Stomach (tissue), 9 donors: Measurements from ENCODE around the gene TMTC3. TPM values are rescaled to one million over a fixed set of nuclear protein-coding genes. Genes with fewer than 3 reads are reported as not detected.
A peak's percentile ranks its signal among the peaks of the same experiment; 100 is the strongest.

Source experiments
- DNase-seq, 2 donors: peaks; one replicate each; pipeline versions ENCODE4 v3.0.0 to v3.0.0-alpha.2; 2013 to 2019
- H3K27ac ChIP-seq, 5 donors: fragments of 200-600 bp in 4 of 5; sonication (generic) in 4 of 5; one replicate each; pipeline ENCODE4 v1.5.1; 2013 to 2019; ENCODE audit warnings: mild to moderate bottlenecking in 1 of 5, moderate library complexity in 1 of 5
- H3K27me3 ChIP-seq, 3 donors: fragments of 200-600 bp; sonication (generic); one replicate each; pipeline ENCODE4 v1.5.1; 2017 to 2019; ENCODE audit warnings: mixed run types in 1 of 3
- H3K36me3 ChIP-seq, 4 donors: fragments of 200-600 bp; sonication (generic); 1 replicate in 3 of 4; 2 replicates in 1 of 4; pipeline ENCODE4 v1.5.1; 2016 to 2019
- H3K4me1 ChIP-seq, 4 donors: fragments of 200-600 bp; sonication (generic); one replicate each; pipeline ENCODE4 v1.5.1; 2016 to 2019
- H3K4me3 ChIP-seq, 4 donors: fragments of 200-600 bp; sonication (generic) in 3 of 4; one replicate each; pipeline ENCODE4 v1.5.1; 2016 to 2019; ENCODE audit warnings: mild to moderate bottlenecking in 1 of 4
- H3K9me3 ChIP-seq, 4 donors: fragments of 200-600 bp; sonication (generic); one replicate each; pipeline ENCODE4 v1.5.1; 2016 to 2019
- EP300 ChIP-seq: sonication (generic); formaldehyde crosslinking; IDR thresholded peaks from one replicate; pipeline ENCODE4 v1.6.1; 2017; ENCODE audit warnings: antibody characterized with exemption
- POLR2A ChIP-seq, 4 donors: fragments of 450-650 bp; IDR thresholded peaks; one replicate each; pipeline ENCODE4 v1.6.1; 2016; ENCODE audit warnings: antibody characterized with exemption in 4 of 4, control low read depth in 2 of 4, mild to moderate bottlenecking in 1 of 4, moderate library complexity in 1 of 4
- POLR2AphosphoS5 ChIP-seq, 3 donors: sonication (generic); formaldehyde crosslinking; IDR thresholded peaks; one replicate each; pipeline ENCODE4 v1.6.1; 2016; ENCODE audit warnings: antibody characterized with exemption in 3 of 3
- WGBS, 5 donors: extraction: QIAGEN DNeasy Blood & Tissue Kit in 3 of 5; methylation state at CpG; one replicate each; pipeline versions ENCODE4 v1.1.5 to v1.1.7; 2013 to 2018; 5-methylcytosine and 5-hydroxymethylcytosine counted together
- intact Hi-C: fragments of 100-400 bp; cut with DNase I; formaldehyde crosslinking; loops from one replicate; pipeline ENCODE4 v1.15.1; 2023; ENCODE audit warnings: low total_unique reads
- polyA plus RNA-seq, 3 donors: library from polyadenylated mRNA; stranded (reverse); fragments of 200-250 nt; gene quantifications; one replicate each; pipeline ENCODE4 v1.2.3, GENCODE V29; 2013
- total RNA-seq, 5 donors: library from RNA; depleted of rRNA; stranded (reverse); fragments of >200 nt; gene quantifications; one replicate each; pipeline versions ENCODE4 v1.1.0 to v1.2.3, GENCODE V29; 2014 to 2016
- TF ChIP-seq, protein P1 (sequence below), 7 experiments: fragments of 450-650 bp in 4 of 7; fragments of 200-600 bp in 3 of 7; sonication (generic) in 3 of 7; IDR thresholded peaks; one replicate each; pipeline ENCODE4 v1.5.1; 2016 to 2019; ENCODE audit warnings: antibody characterized with exemption in 7 of 7, control low read depth in 2 of 7, mild to moderate bottlenecking in 1 of 7
- donor health status: healthy with polysubstance abuse.
- donor health status: Bipolar disorder and iron deficiency.
- donor health status: healthy.

Gene TMTC3
- total and polyA plus RNA-seq, 8 donors = 1.7 to 33.6 (median 3.4) TPM

DNA sequence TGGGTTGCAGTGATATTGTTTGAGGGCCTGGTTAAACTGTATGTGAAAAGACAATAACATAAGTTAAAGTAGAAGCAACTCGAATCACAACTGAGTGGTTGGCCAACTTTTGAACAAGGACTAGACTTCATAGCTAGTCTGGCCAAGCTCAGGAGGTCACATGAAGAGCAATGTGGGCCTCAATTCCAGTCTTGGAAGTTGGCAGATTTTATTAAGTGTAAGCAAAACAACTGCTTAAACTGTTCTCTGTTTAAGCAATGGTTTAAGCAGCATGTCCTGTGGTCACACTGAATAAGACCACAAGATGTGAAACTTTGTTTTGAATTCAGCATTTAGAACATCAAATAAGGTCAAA, 100.4 kb downstream of the TMTC3 start:
- intact Hi-C loops = no loop called here
- Histone ChIP-seq H3K36me3 (no peaks in the 10 kb centered on the region), H3K9me3 (peaks cover 0 to 5% (median 0%) of the 10 kb centered on the region in 4 donors), H3K27ac (peak overlapping the region in 2 of 5 donors; percentile 1 to 61), H3K27me3 (no peaks in the 10 kb centered on the region), H3K4me1 (peaks cover 0 to 11% (median 4%) of the 10 kb centered on the region in 4 donors), H3K4me3 (no peak overlapping the region)
- WGBS, 5 donors = 29 to 44% (median 35%) methylated on average over 1 of the region's 1 CpG
- TF ChIP-seq POLR2AphosphoS5 (IDR thresholded peaks at IDR 0.05) (peak in 1 of 3 donors; percentile 3), POLR2A (IDR thresholded peaks at IDR 0.05) (no peak)
- no peak for DNase-seq

DNA sequence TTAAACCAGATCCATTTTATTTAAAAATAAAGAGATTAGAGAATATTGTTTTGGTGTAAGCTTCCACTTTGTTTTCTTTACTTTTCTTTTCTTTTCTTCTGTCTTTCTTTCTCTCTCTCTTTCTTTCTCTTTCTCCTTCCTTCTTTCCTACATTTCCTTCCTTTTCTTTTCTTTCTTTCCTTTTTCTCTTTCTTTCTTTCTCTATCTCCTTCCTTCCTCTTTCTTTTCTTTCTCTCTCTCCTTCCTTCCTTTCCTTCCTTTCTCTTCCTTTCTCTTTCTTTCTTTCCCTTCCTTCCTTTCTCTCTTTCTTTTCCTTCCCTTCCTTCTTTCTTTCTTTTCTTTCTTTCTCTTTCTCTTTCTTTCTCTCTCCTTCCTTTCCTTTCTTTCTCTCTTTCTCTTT, 100.8 kb downstream of the TMTC3 start:
- Histone ChIP-seq H3K9me3 (peaks cover 0 to 5% (median 0%) of the 10 kb centered on the region in 4 donors), H3K4me3 (no peak overlapping the region), H3K36me3 (no peaks in the 10 kb centered on the region), H3K27ac (peak overlapping the region in 2 of 5 donors; percentile 1 to 61), H3K27me3 (no peaks in the 10 kb centered on the region), H3K4me1 (peaks cover 0 to 11% (median 5%) of the 10 kb centered on the region in 4 donors)
- intact Hi-C loops = no loop called here
- no peak for TF ChIP-seq POLR2AphosphoS5 (IDR thresholded peaks at IDR 0.05)
- TF ChIP-seq POLR2A (IDR thresholded peaks at IDR 0.05) = no peak
- TF ChIP-seq, protein P1, sequence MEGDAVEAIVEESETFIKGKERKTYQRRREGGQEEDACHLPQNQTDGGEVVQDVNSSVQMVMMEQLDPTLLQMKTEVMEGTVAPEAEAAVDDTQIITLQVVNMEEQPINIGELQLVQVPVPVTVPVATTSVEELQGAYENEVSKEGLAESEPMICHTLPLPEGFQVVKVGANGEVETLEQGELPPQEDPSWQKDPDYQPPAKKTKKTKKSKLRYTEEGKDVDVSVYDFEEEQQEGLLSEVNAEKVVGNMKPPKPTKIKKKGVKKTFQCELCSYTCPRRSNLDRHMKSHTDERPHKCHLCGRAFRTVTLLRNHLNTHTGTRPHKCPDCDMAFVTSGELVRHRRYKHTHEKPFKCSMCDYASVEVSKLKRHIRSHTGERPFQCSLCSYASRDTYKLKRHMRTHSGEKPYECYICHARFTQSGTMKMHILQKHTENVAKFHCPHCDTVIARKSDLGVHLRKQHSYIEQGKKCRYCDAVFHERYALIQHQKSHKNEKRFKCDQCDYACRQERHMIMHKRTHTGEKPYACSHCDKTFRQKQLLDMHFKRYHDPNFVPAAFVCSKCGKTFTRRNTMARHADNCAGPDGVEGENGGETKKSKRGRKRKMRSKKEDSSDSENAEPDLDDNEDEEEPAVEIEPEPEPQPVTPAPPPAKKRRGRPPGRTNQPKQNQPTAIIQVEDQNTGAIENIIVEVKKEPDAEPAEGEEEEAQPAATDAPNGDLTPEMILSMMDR (IDR thresholded peaks at IDR 0.05) = no peak
- no peak for TF ChIP-seq EP300
- no peak for DNase-seq

DNA sequence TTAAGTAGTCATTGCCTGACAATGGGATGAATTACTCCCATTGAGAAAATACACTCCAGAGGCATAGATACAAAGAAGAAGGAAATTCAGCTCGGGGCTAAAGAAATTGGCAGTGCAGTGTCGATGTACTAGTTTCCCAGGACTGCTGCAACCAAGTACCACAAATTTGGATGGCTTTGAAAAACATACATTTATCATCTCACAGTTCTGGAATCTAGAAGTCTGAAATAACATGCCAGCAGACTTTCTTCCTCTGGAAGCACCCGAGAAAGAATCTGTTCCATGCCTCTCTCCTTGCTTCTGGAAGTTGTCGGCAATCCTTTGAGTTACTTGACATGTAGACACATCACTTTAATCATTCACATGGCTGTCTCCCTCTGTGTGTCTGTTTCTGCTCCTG, 101.9 kb downstream of the TMTC3 start:
- 60 to 87% (median 68%) methylated on average over 4 of the region's 4 CpGs for WGBS, 5 donors

GRCh38 chr12:88245905-88246304, 103.8 kb downstream of the TMTC3 start:
- TF ChIP-seq POLR2AphosphoS5 (IDR thresholded peaks at IDR 0.05) (no peak), POLR2A (IDR thresholded peaks at IDR 0.05) (no peak), EP300 (no peak)
- TF ChIP-seq, protein P1 (IDR thresholded peaks at IDR 0.05) = no peak
- 44 to 100% (median 96%) methylated on average over 1 of the region's 1 CpG for WGBS, 5 donors
- intact Hi-C loops = no loop called here
- Histone ChIP-seq H3K27ac (no peak overlapping the region), H3K27me3 (no peaks in the 10 kb centered on the region), H3K4me1 (peaks cover 0 to 11% (median 5%) of the 10 kb centered on the region in 4 donors), H3K36me3 (no peaks in the 10 kb centered on the region), H3K4me3 (no peak overlapping the region), H3K9me3 (no peaks in the 10 kb centered on the region)
- no peak for DNase-seq

More for the DNA sequence above, 101.9 kb downstream of the TMTC3 start:
- Histone ChIP-seq H3K4me1 (peaks cover 0 to 11% (median 5%) of the 10 kb centered on the region in 4 donors), H3K36me3 (no peaks in the 10 kb centered on the region), H3K27me3 (no peaks in the 10 kb centered on the region), H3K27ac (no peak overlapping the region), H3K9me3 (peaks cover 0 to 5% (median 0%) of the 10 kb centered on the region in 4 donors), H3K4me3 (no peak overlapping the region)
- intact Hi-C loops = no loop called here
- DNase-seq = no peak
- no peak for TF ChIP-seq EP300

- no peak overlapping the region for H3K4me3 ChIP-seq
- DNase-seq = no peak
- WGBS, 5 donors = 30 to 54% (median 43%) methylated on average over 2 of the region's 2 CpGs
- H3K4me1 ChIP-seq = peaks cover 0 to 18% (median 5%) of the 10 kb centered on the region in 4 donors
- no peaks in the 10 kb centered on the region for H3K9me3 ChIP-seq
- H3K36me3 ChIP-seq = no peaks in the 10 kb centered on the region
- H3K27me3 ChIP-seq = no peaks in the 10 kb centered on the region
- intact Hi-C loops = no loop called here
- H3K27ac ChIP-seq = no peak overlapping the region
- TF ChIP-seq POLR2A (IDR thresholded peaks at IDR 0.05) (no peak), POLR2AphosphoS5 (IDR thresholded peaks at IDR 0.05) (no peak), EP300 (no peak)
- TF ChIP-seq, protein P1 (IDR thresholded peaks at IDR 0.05) = no peak
Measured at GRCh38 chr12:88247241-88247643, 105.1 kb downstream of the TMTC3 start.
